ENCODE measurements around the gene PRKAG2.

PRKAG2 gene

DNA sequence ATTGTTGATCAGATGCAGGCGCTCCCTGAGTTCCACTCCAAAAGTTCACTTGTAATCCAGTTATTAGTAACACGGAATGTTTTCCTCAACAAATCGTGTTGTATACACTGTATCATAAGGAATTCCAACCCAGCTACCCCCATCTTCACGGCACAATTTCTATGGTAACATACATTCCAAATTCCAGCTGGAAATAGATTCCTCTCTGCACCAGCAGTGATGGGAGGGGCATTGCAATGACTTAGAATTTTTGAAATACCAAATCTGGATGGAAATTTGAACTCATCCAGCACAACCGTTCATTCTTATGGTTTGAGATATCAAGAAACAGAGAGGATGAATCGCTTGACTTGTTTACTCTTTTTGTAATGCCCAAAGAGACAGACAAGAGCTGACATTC is 318.3 kb downstream of the PRKAG2 start:
- H3K27ac ChIP-seq: no peak overlapping the region
- TF ChIP-seq, protein P1, sequence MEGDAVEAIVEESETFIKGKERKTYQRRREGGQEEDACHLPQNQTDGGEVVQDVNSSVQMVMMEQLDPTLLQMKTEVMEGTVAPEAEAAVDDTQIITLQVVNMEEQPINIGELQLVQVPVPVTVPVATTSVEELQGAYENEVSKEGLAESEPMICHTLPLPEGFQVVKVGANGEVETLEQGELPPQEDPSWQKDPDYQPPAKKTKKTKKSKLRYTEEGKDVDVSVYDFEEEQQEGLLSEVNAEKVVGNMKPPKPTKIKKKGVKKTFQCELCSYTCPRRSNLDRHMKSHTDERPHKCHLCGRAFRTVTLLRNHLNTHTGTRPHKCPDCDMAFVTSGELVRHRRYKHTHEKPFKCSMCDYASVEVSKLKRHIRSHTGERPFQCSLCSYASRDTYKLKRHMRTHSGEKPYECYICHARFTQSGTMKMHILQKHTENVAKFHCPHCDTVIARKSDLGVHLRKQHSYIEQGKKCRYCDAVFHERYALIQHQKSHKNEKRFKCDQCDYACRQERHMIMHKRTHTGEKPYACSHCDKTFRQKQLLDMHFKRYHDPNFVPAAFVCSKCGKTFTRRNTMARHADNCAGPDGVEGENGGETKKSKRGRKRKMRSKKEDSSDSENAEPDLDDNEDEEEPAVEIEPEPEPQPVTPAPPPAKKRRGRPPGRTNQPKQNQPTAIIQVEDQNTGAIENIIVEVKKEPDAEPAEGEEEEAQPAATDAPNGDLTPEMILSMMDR (conservative IDR thresholded peaks at IDR 0.05): no peak

DNA sequence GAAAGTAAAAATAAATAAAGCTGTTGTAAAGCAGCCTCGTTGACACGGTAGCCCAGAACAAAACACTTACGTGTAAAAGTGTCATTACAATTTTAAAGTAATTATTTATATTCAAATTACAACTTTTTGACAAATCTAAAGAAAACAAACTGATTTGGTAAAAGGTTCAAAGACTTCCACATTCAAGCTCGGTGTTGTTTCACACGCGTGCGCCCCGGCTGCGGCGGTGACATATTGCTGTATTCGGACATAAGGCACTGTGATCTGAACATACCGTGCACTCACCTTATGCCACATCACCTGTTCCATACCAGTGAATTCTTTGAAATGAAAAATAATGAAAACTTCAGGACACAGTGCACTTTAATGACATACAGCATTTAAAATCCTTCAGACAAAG is 320.3 kb downstream of the PRKAG2 start:
- TF ChIP-seq, protein P1 (conservative IDR thresholded peaks at IDR 0.05): no peak
- no peak overlapping the region for H3K27ac ChIP-seq

DNA sequence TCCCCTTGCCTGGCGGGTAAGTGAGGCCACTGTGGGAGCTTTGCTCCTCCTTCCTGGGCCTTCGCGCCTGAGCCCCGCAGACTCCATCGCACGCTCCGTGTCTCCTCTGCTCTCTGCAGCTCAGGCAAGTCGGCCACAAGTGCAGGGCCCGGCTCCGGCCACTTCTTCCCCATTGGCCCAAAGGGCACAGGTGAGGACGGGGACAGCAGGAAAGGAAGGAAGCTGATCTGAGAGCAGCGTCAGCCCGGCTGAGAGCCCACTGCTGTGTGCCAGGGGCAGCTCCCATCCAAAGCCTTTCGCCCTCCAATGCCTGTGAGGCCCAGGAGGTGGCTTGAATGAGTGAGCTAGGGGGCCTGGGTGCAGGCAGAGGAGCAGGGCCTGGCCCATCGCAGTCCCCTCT is 323.6 kb downstream of the PRKAG2 start:
- TF ChIP-seq, protein P1 (conservative IDR thresholded peaks at IDR 0.05): no peak
- peak overlapping the region; percentile 69 for H3K27ac ChIP-seq

DNA sequence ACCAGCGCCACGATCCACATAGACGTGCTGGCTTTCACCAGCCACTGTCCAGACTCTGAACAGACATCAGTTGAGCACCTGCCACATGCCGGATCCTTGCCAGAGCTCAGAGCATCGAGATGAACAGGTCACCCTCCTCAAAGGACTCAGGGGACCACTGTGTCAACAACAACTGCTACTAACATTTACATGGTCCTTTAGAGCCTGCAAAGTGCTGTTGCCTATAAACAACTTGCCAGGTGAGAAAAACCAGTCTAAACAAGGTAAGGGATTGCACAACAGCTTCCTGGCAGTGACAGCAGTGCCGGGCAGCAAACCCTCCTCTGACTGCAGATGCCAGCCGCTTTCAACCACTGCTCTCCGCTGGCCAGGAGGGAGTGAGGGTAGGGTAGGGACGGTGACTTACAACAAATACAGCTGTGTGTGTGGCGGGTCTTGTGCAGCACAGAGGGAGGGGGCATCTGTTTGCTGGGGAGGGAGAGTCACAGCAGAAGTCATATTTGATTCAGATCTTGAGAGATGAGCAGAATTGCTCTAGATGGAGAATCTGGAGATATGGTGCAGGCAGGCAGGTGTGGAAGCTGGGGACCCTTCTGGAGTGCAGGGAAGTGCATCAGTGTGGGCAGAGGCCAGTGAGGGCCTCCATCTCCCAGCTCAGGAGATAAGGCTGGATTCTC is 324.4 kb downstream of the PRKAG2 start:
- TF ChIP-seq, protein P1 (conservative IDR thresholded peaks at IDR 0.05): no peak
- H3K27ac ChIP-seq: peak overlapping the region; percentile 69

DNA sequence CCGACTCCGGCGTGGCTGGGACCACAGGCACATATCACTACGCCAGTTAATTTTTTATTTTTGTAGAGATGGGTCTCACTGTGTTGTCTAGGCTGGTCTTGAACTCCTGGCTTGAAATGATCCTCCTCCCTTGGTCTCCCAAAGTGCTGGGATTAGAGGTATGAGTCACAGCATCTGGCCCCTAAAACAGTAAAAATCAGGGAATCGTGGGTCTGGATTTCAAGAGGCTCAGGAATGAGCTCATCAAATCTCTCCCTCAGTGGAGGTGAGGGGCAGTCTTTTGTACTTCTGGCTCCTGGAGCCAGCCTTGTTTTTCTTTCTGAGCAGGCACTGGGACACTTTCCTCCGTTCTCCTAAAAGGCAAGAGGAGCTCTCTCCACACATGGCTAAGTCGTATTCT is 325.1 kb downstream of the PRKAG2 start:
- TF ChIP-seq, protein P1 (conservative IDR thresholded peaks at IDR 0.05): no peak
- H3K27ac ChIP-seq: peak overlapping the region; percentile 69

DNA sequence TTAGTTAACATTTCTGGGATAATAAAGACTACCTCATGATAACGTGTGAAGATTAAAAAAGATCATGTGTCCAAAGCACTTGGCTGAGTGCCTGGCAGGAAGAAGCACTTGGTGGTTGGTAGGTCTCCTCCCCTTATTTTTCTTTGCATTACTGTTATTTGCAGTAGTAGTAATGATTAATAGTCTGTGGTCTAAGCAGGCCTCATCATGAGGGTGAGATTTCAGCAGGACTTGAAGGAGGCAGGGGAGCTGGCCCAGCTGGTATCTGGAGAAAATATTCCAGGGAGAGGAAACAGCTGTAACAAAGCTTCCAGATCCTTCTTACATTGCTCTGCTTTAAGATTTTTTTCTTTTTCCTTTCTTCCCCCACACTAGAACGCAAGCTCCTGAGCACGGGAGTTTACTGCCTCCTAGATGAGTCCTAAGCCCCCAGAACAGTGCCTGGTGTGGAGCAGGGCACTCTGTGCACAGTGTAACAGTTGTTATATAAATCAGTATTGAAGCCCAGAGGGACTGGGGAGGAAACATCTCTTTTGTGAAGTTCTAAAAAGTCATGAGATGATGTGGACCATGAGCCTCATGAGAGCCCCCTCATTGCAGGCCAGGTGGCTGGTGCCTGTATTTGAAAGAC is 326.1 kb downstream of the PRKAG2 start:
- H3K27ac ChIP-seq: peak overlapping the region; percentile 12; the same call in 1 of the 2 replicates
- TF ChIP-seq, protein P1 (conservative IDR thresholded peaks at IDR 0.05): no peak

DNA sequence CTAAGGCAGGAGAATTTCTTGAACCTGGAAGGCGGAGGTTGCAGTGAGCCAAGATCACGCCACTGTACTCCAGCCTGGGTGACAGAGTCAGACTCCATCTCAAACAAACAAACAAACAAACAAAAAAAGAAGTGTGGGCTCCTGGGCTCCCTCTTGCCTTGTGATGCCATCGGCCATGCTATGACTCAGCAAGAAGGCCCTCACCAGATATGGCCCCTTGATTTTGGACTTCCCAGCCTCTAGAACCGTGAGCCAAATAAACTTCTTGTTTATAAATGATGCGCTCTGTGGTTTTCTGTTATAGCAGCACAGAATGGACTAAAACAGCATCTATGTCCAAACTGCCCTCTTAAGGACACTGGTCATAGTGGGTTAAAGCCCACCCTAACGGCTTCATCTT is 327.3 kb downstream of the PRKAG2 start:
- H3K27ac ChIP-seq: peak overlapping the region; percentile 12; the same call in 1 of the 2 replicates
- TF ChIP-seq, protein P1 (conservative IDR thresholded peaks at IDR 0.05): no peak

All from VCaP (cell line).